Retina (tissue), 1 donor: ENCODE data around the gene ATP1B2.
"Not testable (repeated sequence)": the region's sequence is repeated elsewhere in the genome, so short reads cannot be mapped to it uniquely, and the experiment has no call there.

ENCODE experiments used
- DNase-seq: peaks from one replicate; pipeline ENCODE4 v3.0.0-alpha.2; 2016

Gene ATP1B2

DNA sequence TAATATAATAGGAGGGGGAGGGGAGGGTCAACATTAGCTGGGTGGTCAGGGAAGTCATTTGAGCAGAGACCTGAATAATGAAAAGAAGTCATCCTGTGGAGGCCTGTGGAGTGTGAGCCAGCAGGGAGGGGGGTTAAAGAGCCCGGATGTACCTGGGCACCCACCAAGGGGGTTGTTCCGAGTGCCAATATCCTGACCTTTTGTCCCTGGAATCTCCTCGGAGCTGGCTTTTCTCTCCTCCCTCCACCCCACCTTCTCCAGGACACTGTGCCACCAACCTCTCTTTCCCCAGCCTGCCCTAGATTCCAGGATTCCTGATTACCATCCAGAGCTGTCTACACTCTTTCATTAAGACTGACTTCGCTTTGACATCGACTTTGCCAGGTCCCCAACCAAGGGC, 14.6 kb upstream of the ATP1B2 start:
- DNase-seq = no peak

GRCh38 chr17:7640783-7641182, 9.9 kb upstream of the ATP1B2 start:
- no peak for DNase-seq

GRCh38 chr17:7641635-7642034, 9.1 kb upstream of the ATP1B2 start:
- not testable (repeated sequence) for DNase-seq

DNA sequence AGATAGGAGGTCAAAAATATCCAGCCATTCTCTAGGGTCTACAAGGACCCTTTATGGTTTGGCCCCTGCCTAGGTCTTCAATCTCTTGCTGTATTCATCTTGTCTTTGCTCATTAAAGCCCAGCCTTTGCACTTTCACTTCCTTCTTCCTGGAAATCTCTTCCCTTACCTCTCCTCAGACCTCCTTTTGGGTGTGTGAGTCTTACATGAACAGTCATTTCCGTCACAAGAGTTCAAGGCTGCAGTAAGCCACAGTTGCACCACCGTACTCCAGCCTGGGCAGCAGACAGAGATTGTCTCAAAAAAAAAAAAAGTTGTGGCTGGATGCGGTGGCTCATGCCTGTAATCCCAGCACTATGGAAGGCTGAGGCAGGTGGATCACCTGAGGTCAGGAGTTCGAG, 6.0 kb upstream of the ATP1B2 start:
- DNase-seq = no peak

DNA sequence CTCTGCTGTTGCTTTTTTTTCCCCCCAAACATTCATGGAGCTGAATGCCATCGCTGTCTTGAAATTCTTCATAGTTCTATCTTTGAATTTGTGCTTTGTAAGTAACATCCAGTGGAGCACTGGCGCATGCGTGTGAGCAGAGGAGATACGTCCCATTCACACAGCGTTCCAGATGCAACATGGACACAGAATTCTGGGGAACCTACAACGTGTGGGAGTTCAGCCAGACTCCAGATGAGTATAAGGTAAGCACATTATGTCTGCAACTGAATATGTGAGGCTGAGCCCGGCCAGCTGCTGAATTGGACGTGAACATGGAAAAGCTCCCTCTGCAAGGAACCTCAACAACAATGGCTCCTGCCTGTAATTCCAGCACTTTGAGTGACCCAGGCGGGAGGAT, 4.3 kb upstream of the ATP1B2 start:
- DNase-seq = no peak

GRCh38 chr17:7647018-7647417, 3.7 kb upstream of the ATP1B2 start:
- no peak for DNase-seq

DNA sequence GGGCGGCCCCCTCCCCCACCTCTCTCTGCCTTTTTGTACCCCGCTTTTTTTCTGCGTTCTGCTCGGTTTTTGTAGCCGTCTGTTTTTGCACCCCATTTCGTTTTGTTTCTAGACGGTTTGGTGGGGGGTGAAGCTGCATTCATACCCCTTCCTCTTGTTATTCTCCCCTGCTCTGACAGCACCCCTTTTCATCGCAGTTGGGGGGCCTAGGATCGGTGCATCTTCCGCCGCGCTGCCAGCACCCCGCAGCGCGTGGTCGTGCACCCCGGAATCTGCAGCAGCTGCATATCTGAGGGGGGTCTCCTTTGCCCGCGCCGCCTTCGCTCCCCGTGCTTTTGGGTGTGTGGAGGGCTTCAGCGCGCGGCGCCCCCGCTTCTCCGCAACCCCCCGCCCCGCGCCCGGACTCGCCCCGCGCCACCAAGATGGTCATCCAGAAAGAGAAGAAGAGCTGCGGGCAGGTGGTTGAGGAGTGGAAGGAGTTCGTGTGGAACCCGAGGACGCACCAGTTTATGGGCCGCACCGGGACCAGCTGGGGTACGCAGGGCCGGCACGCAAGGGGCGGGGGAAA, 455 bp downstream of the ATP1B2 start:
- peak; percentile 70 for DNase-seq

DNA sequence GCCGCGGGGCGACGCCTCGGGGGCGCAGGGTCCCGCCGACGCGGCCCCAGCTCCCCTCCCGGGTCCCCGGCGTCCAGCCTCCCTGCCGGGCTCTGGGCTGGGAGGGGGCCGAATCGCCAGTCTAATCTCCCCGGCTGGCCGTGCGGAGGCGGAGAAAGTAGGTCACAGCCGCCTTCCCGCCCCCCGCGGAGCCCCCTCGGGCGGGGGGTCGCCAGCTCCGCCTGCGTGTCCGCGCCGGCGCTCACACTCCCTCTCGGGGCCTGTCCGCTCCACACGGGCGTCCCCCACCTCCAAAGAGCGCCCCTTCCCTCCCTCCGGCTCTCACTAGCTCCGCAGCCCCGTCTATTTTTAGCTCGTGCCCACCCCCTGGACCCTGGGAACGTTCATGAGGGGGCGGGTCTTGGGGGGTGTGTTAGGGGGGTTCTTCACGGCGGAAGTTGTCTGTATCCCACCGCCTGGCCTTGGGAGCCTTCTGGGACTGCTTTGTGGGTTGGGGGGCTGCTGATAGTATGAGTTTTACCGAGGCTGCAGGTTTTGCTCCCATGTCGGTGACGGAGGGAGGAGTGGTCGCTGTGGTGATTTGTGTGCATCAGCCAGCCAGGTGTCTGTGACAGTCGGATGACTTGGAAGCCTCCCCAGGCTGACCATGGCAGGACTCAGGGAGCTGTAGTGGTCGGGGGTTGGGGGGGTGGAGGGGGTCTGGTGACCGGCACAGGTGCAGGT, 1.1 kb downstream of the ATP1B2 start:
- peak; percentile 90 for DNase-seq

- DNase-seq = peak; percentile 25
Measured at GRCh38 chr17:7652388-7653356, 1.9 kb downstream of the ATP1B2 start.

GRCh38 chr17:7654832-7655540, 4.3 kb downstream of the ATP1B2 start:
- DNase-seq = no peak

GRCh38 chr17:7655541-7655840, 4.8 kb downstream of the ATP1B2 start:
- DNase-seq = no peak

DNA sequence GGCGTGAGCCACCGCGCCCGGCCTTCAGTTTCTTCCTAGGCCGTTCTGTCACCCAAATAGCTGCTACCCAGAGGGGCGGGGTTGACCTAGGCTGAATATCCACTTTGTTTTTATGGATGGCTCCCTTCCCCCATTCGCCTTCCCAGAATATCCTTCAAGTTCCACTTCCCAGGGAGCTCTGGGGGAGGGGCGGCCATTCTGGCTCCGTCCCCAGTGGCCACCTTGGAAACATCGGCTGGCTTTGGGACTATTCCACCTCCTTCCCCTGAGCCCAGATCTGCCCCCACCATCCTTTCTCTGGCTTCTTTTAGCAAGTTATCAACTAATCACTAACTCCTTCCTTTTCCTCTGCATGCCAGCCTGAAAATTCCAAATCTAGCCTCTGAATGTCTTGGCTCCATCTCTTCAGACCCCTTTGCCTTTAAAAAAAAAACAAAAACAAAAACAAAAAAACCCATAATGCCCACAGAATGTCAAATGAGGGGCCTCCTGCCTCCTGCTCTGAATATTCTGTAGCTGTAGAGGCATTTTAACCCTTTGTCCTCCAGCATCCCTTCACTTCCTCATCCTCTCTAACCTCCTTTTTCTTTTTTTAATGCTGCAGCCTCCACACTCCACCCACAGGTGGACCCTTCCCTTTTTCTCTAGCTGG, 6.4 kb downstream of the ATP1B2 start:
- DNase-seq = peak; percentile 32

- peak; percentile 30 for DNase-seq
Measured at GRCh38 chr17:7667656-7668406, 17.1 kb downstream of the ATP1B2 start.

DNA sequence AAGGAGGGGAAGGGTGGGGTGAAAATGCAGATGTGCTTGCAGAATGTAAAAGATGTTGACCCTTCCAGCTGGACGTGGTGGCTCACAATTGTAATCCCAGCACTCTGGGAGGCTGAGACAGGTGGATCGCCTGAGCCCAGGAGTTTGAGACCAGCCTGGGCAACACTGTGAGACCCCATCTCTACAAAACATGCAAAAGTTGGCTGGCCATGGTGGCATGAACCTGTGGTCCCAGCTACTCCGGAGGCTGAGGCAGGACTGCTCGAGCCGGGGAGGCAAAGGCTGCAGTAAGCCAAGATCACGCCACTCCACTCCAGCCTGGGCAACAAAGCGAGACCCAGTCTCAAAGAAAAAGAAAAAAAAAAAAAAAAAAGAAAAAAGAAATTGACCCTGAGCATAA, 17.8 kb downstream of the ATP1B2 start:
- DNase-seq = no peak

- no peak for DNase-seq
Measured at GRCh38 chr17:7673239-7673638, 22.5 kb downstream of the ATP1B2 start.

DNA sequence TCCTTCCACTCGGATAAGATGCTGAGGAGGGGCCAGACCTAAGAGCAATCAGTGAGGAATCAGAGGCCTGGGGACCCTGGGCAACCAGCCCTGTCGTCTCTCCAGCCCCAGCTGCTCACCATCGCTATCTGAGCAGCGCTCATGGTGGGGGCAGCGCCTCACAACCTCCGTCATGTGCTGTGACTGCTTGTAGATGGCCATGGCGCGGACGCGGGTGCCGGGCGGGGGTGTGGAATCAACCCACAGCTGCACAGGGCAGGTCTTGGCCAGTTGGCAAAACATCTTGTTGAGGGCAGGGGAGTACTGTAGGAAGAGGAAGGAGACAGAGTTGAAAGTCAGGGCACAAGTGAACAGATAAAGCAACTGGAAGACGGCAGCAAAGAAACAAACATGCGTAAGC, 24.2 kb downstream of the ATP1B2 start:
- DNase-seq = no peak

DNA sequence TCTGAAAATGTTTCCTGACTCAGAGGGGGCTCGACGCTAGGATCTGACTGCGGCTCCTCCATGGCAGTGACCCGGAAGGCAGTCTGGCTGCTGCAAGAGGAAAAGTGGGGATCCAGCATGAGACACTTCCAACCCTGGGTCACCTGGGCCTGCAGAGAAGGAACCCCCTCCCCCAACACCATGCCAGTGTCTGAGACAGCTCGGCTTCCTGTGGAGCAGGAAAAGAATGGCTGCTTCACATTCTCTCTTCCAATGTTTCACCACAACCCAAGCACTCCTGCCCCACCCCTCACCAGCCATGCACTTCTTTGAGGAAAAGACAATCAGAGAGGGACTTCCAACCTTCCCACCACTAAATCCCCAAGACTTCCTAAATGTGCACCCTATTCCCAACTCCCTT, 25.8 kb downstream of the ATP1B2 start:
- DNase-seq = no peak

- DNase-seq = no peak
Measured at GRCh38 chr17:7677388-7678067, 26.8 kb downstream of the ATP1B2 start.

DNA sequence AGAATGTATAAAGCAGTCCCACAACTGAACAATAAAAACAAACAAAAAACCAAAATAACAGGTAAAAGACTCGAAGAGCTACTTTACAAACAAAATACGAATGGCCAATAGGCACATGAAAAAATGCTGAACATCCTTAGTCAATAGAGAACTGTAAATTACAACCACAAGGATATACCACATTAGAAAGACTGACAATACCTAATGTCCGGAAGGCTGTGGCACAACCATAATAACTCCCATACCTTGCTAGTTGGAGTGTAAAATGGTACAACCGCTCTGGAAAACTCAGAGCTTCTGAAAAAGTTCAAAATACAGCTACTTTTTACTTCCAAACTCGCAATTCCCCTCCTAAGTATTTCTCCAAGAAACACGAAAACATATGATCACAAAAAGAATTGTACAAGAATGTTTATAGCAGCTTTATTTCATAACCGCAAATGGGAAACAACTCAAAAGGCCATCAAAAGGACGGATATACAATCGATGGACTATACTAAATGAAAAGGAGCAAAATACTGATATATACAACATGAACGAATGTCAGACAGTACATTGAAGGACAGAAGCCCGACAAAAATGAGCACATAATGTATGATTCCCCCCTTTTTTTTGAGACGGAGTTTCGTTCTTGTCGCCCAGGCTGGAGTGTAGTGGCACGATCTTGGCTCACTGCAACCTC, 34.3 kb downstream of the ATP1B2 start:
- DNase-seq = no peak

GRCh38 chr17:7685533-7686221, 35.0 kb downstream of the ATP1B2 start:
- DNase-seq = peak; percentile 99
